Dermis blood vessel endothelial cell (primary cell): ENCODE results near the gene ARFGAP1. TPM values are rescaled to one million over a fixed set of nuclear protein-coding genes. Genes with fewer than 3 reads are reported as not detected.

Experiments used
- DNase-seq: peaks from one replicate; pipeline ENCODE4 v3.0.0; 2010
- total RNA-seq: library from RNA; depleted of rRNA; stranded (reverse); fragments of >200 nt; gene quantifications from 2 replicates; pipeline ENCODE4 v1.2.3, GENCODE V29; 2014

ARFGAP1 gene
- total RNA-seq, 1 donor from 2014 or later = 70.8 TPM

DNA sequence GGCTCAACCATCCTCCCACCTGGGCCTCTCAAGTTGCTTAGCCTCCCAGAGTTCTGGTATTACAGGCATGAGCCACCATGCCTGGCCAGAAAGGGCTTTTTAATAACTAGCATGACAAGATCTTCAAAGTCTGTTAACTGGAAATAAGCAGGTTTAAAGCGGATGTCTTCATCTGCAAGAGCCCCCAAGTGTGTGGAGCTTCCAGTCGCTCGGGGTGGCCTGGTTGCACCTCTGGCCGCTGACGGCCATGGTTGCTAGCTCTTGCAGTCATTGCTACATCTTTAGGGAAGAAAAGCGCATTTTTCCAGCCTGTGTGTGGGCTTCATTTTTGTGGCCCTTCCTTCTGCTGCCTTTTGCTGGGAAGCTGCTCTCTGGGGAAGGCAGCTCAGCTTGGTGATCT is 7.8 kb downstream of the ARFGAP1 start:
- no peak for DNase-seq

DNA sequence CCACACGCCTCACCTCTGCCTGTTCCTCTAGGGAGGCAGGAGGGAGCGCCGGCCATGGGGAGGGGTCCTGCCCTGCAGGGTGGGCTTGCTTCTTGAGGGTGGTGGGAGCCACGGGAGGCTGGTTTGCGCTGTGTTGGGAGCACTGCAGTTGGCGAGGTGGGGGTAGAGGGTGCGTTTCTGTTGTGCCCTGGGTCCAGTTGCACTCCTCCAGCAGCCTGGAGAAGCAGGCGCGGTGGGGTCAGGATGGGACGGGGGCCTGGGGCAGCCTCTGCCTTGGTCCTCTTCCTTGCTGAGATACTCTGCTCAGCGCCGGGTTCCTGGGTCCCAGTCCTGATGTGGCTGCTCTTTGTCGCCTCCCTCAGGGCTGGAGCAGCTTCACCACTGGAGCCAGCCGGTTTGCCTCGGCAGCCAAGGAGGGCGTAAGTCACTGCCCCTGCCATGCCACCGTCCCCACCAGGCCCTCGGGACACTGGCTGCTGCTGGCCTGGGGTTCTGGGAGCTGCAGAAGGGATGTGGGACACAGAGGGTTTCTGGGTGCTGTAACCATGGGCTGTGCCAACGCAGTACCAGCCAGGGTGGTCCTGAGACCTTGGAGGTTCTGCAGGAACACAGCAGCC is 8.4 kb downstream of the ARFGAP1 start:
- peak; percentile 12 for DNase-seq

DNA sequence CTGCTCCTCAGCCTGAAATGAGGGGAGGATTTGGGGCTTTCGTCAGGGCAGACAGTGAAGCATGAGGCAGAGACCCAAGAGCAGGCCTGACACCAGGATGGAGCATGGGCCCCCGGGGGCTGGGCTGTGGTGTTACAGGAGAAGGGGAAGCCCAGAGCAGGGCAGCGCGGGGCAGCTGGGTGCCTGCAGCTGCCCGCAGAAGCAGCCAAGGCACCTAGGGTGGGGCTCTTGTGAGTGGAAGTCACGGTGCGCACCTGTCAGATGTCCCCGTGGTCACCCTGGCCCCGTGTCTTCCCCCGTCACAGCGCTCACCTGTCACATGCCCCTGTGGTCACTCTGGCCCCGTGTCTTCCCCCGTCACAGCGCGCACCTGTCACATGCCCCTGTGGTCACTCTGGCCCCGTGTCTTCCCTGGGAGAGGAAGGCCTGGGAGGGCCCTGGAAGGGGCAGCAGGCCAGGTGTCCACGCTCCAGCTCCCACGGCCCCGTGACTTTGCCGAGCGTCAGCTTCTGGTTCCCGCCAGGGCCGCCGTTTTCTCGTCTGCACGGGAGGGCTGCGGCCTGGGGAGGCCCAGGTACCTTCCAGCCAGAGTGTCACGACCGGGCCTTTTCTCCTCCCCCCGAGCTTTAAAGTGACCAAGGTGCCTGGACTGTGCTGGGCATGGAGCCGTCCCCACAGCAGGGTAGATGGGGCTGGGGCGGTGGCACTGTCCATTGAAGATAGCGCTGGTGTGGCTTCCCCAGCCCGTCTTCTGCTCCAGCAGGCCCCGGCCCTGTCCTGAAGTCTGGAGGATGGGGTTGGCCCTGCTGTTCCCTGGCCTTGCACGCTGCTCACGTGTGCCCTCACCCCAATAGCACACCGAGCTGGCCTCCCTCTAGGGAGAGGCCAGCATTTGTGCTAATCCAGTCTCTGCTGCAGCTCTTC is 9.4 kb downstream of the ARFGAP1 start:
- DNase-seq = no peak

DNA sequence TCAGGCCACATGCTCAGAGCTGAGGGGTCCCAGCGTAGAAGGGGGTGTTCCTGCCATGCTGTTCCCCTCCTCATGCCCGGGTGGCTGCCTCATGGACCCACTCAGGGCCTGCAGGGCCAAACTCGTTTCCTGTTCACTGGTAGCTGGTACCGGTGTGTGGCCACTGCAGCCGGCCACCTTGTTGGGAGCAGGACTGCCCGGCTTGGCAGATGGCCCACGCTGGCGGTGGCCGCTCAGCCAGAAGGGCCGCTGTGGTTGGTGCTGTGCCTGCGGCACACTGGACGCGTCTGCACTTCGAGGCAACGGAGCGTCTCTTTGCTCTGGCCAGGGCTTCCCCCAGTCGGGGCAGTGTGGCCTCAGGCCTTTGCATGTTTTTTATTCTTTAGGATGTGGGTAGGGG is 10.3 kb downstream of the ARFGAP1 start:
- no peak for DNase-seq

DNA sequence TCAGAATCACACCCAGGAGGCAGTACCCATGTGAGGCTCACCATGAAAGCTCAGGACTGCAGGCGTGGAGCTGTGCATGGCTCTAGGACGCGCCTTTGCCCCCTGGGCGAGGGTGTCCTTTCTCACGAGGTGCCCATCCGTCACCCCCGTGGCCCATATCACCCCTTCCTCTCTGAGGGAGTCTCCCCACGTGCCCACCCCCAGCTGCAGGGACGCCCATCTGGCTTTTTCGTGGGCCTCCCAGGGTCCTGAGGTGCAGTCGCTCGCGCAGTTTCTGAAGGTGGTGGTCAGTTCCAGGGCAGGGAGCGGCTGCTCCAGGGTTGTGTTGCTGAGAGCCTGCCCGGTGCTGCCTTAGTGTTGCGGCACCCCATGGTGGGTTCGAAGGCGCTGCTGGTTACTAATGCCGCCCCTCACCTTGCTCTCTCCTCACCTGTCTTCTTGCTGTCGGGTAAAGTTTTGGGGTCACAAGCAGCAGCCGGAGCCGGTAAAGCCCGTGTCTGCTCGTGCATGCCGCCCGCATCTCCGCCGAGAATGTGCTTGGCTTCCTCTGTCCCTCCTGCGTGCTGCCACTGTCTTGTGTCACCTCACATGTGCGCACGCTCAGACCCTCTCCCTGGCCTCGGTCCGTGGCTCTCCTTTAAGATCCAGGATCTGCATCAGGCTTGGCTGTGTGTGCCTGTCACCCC is 10.9 kb downstream of the ARFGAP1 start:
- DNase-seq = no peak

DNA sequence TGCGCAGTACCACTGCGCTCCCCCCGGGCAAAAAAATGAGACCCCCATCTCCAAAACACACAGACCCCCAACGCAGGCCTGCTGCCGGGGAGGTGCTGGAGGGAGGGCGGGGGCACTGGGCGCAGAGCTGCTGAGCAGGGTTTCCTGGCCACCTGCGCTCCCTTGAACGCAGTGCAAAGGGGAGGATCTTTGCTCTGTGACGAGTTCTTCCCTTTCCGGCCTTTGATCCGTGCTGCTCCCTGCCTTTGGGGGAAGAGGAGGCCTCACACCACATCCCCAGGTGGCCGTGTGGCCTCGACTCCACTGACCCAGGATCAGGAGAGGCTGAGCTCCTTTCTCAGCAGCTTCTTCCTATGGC is 11.4 kb downstream of the ARFGAP1 start:
- peak; percentile 53 for DNase-seq

DNA sequence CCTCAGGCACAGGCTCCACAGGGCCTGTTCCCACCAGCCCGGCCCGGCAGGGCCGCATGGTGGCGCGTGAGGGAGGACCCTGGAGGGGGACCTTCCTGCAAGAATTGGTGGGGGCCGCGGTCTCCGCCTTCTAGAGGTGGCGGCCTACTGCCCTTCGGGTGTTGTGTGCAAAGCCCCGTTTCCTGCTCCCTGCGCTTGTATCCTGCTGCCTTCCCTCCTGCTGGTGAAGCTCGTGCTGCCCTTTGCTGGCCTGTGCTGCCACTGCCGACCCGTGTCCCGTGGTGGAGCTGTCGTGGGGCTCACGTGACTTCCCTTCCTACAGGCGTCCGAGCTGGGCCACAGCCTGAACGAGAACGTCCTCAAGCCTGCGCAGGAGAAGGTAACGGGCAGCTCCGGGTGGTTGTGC is 11.9 kb downstream of the ARFGAP1 start:
- DNase-seq = peak; percentile 19

DNA sequence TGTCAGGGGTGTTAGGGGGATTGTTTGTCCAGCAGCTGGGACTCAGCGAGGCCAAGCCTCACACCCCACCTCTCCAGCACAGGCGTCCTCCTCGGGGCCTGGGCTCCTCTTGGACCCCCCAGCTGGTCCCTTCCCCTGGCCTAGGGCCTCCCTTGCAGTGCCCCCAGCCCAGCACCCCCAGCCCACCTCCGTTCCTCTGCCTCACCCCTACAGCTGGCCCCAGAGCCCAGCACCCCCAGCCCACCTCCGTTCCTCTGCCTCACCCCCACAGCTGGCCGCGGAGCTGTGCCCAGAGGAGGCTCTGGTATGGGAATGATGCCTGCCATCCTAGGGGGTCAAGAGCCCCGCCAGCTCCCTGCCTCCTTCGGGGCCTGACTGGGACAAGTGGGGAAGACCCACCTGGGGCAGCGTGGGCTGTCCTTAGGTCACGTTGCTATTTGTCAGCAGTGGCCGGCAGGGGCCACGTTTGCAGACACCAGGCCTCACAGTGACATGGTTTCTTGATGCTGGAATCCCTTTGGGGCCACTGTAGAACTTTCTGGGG is 12.4 kb downstream of the ARFGAP1 start:
- DNase-seq = no peak

DNA sequence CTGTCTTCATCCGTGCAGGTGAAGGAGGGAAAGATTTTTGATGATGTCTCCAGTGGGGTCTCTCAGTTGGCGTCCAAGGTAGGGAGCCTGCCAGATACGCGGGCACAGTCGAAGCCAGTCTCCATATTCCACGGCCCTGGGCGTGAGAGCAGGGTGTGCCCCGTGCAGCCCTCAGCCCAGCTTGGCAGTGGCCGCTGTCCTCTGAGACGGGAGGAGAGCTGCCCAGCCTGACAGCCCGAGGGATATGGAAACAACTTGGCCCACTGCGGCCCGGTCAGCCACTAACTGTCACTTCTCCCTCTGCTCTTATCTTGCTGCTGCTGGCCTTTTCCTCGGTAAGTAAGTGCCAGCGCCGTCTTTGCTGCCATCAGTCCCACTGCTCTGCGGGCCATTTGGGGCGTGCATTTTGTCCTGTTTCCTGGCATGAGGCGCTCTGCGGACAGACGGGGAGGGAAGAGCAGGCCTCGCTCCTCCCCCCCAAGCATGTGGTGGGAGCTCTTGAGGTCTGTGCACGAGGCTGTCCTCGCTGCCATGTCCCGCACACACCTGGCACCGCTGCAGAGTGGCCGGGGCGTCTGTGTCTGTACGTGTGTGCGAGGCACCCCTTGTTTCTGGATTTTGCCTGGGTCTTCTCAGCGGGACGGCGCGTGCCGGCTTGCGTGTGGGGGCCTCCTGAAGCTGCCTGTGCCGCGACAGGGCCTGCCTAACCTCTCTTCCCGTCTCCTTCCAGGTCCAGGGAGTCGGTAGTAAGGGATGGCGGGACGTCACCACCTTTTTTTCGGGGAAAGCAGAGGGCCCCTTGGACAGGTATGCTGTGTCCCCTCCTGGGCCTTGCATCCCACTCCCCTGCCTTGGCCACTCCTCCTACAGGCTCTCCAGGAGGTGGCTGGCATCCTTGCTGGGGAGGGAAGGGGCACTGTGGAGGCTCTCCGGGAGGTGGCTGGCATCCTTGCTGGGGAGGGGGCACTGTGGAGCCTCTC is 13.3 kb downstream of the ARFGAP1 start:
- no peak for DNase-seq

DNA sequence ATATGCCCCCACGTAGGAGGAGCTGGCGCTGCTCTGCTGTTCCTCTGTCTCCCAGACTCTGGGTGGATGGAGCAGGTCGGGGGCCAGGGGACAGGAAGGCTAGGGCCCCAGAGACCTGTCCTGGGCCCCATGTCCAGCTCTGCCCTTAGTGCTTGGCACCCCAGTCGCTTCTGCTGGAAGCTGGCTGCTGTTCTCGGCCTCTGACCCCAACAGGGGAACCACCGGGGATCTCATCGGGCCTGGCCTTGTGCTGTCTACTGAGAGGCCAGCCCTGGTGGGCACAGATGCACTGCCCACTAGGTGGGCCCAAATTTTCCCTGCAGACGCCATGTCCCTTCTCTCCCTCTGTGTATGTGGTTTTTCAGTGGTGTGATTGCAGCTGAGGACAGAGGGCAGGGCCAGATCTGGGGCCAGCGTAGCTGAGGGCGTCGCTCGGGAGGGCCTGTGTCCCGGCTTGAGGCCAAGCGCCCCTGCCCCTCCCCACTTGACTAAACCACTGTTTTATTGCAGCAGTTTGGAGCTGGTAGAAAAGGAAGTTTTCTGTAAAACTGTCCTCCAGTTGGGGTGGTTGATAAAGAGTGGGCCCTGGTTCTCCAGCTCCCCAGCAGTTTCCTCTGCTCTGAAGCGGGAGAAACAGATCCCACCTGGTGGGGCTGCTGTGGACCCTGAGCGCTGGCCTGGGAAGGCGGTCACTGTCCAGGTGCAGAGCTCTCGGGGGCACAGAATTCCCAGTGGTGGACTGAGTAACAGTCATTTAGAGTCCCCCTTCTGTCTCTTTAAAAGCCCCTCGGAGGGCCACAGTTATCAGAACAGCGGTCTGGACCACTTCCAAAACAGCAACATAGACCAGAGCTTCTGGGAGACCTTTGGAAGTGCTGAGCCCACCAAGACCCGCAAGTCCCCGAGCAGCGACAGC is 14.4 kb downstream of the ARFGAP1 start:
- DNase-seq = no peak

DNA sequence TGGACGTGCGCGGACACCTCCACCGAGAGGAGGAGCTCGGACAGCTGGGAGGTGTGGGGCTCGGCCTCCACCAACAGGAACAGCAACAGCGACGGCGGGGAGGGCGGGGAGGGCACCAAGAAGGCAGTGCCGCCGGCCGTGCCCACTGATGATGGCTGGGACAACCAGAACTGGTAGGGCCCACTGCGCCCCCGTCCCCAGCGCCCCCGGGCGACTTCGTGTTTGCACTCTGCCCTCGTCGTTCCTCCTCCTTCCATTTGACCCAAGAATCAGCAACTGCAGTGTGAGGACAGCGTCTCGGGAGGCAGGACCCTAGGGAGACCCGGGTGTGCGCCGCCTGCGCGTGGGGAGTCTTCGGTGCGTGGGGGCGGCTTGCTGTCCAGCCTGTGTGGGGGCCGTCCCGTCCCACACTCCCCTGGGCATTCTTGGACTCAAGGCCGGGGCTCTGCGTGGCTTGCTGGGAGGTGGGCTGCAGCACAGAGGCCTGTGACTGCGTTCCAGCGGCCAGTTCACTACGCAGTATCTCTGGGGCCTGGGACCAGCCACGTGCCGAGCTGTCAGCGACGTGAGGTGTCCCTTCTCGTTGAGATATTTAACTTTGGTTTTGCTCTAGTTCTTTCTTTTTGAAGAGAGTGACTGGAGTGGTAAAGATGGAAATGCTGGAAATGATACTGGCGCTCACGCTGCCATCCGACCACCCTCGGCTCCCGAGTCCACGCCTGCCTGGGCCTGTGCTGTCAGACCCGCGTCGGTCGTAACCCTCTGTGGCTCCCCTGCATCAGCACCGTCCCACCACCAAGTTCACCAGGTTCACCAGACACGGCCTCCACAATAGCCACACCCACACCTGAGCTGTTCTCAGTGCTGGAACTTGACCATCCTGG is 15.3 kb downstream of the ARFGAP1 start:
- DNase-seq = no peak

DNA sequence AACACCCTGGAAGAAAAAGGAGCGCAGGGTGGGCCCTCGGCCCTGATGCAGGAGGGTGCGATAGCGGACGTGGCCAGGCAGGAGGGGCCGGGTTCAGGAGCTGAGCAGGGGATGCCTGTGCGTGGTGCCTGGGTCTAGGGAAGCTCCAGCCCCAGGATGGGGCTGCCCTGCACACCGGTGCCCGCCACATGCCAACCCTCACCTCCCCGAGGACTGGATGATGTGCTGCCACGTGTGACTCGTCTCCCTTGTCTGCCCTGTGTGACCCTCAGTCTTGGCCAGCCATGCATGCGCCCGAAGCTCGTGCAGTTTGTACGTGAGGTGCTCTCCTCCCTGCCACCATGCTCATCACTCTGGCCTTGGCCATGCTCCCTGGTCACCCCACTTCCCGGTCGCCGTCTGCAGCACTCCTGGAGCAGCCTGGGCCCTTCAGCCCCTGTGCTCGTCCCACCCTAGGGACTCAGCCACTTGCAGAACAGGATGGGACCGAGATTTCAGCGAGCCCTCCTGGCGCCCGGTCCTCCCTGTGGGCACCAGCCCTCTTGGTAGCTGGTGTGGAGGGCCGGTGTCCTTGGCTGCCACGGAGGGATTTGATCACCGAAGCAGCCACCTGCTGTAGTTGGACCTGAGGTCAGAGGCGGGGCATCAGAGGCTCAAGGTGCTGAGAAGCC is 16.1 kb downstream of the ARFGAP1 start:
- no peak for DNase-seq

DNA sequence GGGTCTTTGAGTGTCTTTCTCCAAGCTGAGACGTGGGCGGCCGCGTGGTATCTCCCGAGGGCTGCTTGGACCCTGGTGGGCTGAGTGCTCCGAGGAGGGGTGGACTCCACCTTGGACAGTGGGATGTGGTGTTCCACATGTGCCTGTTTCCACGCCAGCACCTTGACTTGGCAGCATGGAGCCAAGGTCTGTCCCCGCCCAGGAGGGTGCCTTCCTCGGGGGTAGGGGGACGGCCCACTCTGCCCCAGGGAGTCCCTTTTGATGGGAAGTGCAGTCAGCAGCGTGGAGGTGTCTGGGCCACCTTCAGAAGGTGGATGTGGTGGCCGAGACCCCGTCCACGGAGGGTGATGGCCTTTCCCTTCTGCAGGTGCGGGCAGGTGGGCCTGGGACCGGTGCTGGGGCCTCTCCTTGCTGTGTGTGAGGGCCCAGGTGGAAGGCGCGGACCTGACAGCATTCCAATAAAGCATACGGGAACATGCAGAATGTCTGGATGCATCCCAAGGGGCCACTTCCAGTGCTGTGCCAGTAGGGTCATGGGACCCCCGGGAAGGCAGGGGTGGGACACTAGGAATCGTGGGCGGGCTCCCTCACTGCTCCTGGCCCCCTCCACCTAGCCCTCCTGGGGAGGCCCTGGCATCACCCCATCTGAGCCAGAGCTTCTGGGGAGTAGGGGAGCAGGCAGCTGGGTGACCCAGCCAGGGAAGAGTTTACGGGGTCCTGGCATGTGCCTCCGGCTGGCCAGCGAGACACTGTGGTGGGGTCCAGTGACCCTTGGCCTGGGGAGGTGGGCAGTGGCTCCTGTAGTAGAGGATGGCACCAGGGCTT is 16.9 kb downstream of the ARFGAP1 start:
- DNase-seq = no peak

DNA sequence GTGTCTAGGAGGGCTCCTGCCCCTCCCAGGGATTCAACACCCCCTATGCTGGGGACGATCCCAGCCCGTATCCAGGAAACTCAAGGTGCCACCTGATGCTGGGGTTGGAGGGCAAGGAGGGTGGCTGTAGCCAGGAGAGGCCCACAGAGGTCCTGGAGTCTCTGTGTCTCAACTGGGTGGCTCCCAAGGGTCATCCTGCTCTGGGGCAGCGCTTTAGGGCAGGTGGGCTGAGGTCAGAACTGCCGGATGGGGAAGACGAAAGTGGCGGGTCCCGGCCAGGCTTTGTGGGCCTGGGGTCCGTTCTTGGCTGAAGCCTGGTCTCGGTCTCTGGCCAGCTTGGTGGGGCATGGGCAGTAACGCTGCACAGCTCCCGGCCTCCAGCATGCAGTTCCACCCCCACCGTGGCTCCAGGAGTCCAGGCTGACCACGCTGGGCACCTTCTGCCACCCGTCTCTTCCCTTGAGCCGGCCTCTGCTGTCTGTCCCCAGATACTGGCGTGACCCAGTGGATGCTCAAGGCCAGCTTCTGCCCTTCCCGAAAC is 17.6 kb downstream of the ARFGAP1 start:
- DNase-seq = no peak

DNA sequence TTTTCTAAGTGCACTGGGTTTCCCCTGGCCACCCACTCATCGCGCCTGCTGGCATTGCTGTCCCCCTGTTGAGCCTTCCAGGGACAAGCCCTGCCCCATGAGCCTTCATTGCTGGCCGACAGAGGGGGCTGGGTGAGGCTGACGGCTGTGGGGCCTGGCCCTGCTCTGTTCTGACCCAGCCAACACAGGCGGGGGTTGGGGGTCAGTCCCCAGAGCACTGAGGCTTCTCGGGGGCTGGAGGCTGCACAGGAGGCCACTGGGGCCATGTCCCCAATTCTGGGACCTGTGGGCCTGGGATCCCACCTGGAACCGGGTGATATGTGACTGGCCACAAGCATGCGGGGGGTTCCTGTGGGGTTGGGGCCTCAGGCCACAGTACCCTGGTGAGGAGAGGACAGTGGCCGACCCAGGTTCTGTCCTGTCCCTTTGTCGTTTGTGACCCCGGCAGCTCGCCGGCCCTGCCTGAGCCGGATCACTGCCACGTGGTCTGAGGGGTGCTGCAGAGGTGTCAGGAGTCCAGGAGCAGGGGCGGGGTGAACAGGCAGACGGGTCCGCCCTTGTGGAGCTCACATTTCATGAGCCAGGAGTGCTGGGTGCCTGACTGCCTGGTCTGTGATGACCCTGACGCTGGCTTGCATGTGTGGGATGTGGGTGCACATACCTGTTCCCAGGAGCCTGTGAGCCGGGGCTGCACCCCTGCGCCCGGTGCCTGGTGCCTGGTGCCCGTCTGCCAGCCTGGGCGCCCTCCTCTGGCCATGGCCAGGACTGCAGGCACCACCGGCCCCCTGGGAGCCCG is 18.3 kb downstream of the ARFGAP1 start:
- peak; percentile 62 for DNase-seq

DNA sequence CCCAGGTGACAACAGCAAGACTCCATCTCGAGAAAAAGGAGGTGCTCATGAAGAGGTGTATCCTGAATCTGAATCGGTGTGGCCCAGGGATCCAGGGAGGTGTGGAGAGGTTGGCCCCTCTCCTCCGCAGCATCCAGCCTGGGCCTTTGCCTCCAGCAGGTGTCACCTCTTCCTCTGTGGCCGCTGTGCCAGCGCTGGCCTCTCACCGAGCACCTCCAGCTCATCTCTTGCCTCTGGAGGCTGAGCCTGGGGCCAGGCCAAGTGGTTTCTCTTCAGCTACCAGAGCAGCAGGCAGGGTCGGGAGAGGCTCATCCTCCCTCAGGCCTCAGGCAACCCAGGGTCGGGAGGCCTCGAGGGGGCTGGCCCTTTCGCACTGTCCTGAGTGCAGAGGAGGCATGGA is 19.2 kb downstream of the ARFGAP1 start:
- DNase-seq = no peak

DNA sequence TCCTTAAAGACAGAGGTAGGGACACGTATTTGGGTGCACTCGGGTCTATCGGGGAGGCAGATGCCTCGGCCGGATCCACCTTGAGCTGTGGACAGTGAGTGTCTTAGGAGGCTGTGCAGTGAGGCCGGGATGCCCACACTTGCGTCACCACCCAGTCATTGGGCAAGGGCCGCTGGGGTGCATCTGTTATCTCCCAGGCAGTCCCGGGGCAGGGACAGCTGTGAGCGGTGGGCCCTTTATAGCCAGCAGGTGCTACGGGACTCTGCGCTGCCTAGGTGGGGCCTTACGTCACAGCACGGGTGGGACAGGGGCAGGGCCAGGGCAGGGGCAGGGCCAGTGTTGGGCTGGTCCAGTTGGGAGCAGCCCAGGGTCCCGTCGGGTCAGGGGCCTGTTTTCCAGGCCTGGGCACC is 19.7 kb downstream of the ARFGAP1 start:
- DNase-seq = no peak
